ENCODE results near the gene SPATA3. TPM values are rescaled to one million over a fixed set of nuclear protein-coding genes. Genes with fewer than 3 reads are reported as not detected.

Gene SPATA3
- total and polyA plus RNA-seq, 2 of the 13 experiments (the other 11 are each of a cell fraction or from before 2014, with no cell fraction given) = not detected

DNA sequence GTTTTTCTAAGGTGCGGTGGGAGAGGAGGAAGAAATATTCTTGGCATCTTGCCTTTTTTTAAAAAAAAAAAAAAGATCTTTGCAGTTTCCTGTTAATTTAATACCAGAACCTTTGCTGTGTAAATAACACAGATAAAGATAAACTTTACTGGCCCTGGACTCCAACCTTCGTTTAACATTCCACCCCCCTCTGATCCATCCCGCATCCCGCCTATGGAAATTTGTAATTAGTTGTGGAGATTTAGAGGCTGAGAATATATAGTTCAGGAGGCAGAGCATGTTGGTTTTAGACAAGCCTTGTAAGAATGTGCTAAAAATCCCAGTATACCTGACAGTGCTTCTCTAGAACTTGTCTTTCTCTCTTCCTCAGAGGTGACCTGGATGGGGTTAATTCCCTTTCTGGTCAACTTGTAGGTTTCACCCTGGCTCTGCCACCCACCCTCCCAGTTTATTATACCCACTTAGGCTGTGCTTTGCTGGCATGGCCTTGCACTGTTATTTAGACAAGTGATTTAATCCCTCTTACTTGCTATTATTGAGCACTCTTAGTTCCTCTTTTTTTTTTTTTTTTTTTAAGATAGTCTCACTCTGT, 38.5 kb downstream of the SPATA3 start (continued):
- peak; percentile 60; the same call in 1 of the 2 replicates for TF ChIP-seq ELF3 (CRISPR knock-in tag; IDR thresholded peaks at IDR 0.05)
- TF ChIP-seq ZZZ3 (CRISPR knock-in tag; IDR thresholded peaks at IDR 0.05; ENCODE audit: borderline replicate concordance) = no peak
- no peak for TF ChIP-seq RXRA (CRISPR knock-in tag; IDR thresholded peaks at IDR 0.05)
- TF ChIP-seq ZFYVE20 (CRISPR knock-in tag; IDR thresholded peaks at IDR 0.05; ENCODE audit: borderline replicate concordance, low read depth) = no peak
- TF ChIP-seq, protein P1, sequence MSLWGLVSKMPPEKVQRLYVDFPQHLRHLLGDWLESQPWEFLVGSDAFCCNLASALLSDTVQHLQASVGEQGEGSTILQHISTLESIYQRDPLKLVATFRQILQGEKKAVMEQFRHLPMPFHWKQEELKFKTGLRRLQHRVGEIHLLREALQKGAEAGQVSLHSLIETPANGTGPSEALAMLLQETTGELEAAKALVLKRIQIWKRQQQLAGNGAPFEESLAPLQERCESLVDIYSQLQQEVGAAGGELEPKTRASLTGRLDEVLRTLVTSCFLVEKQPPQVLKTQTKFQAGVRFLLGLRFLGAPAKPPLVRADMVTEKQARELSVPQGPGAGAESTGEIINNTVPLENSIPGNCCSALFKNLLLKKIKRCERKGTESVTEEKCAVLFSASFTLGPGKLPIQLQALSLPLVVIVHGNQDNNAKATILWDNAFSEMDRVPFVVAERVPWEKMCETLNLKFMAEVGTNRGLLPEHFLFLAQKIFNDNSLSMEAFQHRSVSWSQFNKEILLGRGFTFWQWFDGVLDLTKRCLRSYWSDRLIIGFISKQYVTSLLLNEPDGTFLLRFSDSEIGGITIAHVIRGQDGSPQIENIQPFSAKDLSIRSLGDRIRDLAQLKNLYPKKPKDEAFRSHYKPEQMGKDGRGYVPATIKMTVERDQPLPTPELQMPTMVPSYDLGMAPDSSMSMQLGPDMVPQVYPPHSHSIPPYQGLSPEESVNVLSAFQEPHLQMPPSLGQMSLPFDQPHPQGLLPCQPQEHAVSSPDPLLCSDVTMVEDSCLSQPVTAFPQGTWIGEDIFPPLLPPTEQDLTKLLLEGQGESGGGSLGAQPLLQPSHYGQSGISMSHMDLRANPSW (CRISPR knock-in tag; IDR thresholded peaks at IDR 0.05; ENCODE audit: borderline replicate concordance) = no peak
- TF ChIP-seq, protein P2, sequence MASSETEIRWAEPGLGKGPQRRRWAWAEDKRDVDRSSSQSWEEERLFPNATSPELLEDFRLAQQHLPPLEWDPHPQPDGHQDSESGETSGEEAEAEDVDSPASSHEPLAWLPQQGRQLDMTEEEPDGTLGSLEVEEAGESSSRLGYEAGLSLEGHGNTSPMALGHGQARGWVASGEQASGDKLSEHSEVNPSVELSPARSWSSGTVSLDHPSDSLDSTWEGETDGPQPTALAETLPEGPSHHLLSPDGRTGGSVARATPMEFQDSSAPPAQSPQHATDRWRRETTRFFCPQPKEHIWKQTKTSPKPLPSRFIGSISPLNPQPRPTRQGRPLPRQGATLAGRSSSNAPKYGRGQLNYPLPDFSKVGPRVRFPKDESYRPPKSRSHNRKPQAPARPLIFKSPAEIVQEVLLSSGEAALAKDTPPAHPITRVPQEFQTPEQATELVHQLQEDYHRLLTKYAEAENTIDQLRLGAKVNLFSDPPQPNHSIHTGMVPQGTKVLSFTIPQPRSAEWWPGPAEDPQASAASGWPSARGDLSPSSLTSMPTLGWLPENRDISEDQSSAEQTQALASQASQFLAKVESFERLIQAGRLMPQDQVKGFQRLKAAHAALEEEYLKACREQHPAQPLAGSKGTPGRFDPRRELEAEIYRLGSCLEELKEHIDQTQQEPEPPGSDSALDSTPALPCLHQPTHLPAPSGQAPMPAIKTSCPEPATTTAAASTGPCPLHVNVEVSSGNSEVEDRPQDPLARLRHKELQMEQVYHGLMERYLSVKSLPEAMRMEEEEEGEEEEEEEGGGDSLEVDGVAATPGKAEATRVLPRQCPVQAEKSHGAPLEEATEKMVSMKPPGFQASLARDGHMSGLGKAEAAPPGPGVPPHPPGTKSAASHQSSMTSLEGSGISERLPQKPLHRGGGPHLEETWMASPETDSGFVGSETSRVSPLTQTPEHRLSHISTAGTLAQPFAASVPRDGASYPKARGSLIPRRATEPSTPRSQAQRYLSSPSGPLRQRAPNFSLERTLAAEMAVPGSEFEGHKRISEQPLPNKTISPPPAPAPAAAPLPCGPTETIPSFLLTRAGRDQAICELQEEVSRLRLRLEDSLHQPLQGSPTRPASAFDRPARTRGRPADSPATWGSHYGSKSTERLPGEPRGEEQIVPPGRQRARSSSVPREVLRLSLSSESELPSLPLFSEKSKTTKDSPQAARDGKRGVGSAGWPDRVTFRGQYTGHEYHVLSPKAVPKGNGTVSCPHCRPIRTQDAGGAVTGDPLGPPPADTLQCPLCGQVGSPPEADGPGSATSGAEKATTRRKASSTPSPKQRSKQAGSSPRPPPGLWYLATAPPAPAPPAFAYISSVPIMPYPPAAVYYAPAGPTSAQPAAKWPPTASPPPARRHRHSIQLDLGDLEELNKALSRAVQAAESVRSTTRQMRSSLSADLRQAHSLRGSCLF (CRISPR knock-in tag; IDR thresholded peaks at IDR 0.05; ENCODE audit: borderline replicate concordance) = no peak
- TF ChIP-seq NCOR1 (IDR thresholded peaks at IDR 0.05; ENCODE audit: borderline replicate concordance, low read length) = peak; percentile 49; the same call in 1 of the 2 replicates
- TF ChIP-seq ZNF121 (CRISPR knock-in tag; IDR thresholded peaks at IDR 0.05) = no peak
- TF ChIP-seq, protein P3, sequence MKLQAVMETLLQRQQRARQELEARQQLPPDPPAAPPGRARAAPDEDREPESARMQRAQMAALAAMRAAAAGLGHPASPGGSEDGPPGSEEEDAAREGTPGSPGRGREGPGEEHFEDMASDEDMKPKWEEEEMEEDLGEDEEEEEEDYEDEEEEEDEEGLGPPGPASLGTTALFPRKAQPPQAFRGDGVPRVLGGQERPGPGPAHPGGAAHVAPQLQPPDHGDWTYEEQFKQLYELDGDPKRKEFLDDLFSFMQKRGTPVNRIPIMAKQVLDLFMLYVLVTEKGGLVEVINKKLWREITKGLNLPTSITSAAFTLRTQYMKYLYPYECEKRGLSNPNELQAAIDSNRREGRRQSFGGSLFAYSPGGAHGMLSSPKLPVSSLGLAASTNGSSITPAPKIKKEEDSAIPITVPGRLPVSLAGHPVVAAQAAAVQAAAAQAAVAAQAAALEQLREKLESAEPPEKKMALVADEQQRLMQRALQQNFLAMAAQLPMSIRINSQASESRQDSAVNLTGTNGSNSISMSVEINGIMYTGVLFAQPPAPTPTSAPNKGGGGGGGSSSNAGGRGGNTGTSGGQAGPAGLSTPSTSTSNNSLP (IDR thresholded peaks at IDR 0.05; ENCODE audit: low read depth, low read length) = peak; percentile 96
- no peak for TF ChIP-seq REPIN1 (CRISPR knock-in tag; IDR thresholded peaks at IDR 0.05; ENCODE audit: borderline replicate concordance, low read depth)
- TF ChIP-seq NBN (conservative IDR thresholded peaks at IDR 0.05) = no peak
- TF ChIP-seq, protein P4, sequence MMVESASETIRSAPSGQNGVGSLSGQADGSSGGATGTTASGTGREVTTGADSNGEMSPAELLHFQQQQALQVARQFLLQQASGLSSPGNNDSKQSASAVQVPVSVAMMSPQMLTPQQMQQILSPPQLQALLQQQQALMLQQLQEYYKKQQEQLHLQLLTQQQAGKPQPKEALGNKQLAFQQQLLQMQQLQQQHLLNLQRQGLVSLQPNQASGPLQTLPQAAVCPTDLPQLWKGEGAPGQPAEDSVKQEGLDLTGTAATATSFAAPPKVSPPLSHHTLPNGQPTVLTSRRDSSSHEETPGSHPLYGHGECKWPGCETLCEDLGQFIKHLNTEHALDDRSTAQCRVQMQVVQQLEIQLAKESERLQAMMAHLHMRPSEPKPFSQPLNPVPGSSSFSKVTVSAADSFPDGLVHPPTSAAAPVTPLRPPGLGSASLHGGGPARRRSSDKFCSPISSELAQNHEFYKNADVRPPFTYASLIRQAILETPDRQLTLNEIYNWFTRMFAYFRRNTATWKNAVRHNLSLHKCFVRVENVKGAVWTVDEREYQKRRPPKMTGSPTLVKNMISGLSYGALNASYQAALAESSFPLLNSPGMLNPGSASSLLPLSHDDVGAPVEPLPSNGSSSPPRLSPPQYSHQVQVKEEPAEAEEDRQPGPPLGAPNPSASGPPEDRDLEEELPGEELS (CRISPR knock-in tag; IDR thresholded peaks at IDR 0.05) = peak; percentile 42
- TF ChIP-seq, protein P5, sequence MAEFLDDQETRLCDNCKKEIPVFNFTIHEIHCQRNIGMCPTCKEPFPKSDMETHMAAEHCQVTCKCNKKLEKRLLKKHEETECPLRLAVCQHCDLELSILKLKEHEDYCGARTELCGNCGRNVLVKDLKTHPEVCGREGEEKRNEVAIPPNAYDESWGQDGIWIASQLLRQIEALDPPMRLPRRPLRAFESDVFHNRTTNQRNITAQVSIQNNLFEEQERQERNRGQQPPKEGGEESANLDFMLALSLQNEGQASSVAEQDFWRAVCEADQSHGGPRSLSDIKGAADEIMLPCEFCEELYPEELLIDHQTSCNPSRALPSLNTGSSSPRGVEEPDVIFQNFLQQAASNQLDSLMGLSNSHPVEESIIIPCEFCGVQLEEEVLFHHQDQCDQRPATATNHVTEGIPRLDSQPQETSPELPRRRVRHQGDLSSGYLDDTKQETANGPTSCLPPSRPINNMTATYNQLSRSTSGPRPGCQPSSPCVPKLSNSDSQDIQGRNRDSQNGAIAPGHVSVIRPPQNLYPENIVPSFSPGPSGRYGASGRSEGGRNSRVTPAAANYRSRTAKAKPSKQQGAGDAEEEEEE (CRISPR knock-in tag; IDR thresholded peaks at IDR 0.05; ENCODE audit: borderline replicate concordance) = no peak
- no peak for TF ChIP-seq ZNF296 (CRISPR knock-in tag; conservative IDR thresholded peaks at IDR 0.05)
- no peak for TF ChIP-seq ATRX (CRISPR knock-in tag; IDR thresholded peaks at IDR 0.05; ENCODE audit: borderline replicate concordance)
- TF ChIP-seq ZNF557 (CRISPR knock-in tag; IDR thresholded peaks at IDR 0.05) = no peak
